ENCODE measurements around the gene IRF2BPL. TPM values are rescaled to one million over a fixed set of nuclear protein-coding genes. Genes with fewer than 3 reads are reported as not detected.
A peak's percentile ranks its signal among the peaks of the same experiment; 100 is the strongest.

The IRF2BPL gene
- total and polyA plus RNA-seq, 9 of the 15 experiments (the other 6 are each of a cell fraction or from before 2014, with no cell fraction given): 0.52 to 21.6 (median 2.5) TPM

DNA sequence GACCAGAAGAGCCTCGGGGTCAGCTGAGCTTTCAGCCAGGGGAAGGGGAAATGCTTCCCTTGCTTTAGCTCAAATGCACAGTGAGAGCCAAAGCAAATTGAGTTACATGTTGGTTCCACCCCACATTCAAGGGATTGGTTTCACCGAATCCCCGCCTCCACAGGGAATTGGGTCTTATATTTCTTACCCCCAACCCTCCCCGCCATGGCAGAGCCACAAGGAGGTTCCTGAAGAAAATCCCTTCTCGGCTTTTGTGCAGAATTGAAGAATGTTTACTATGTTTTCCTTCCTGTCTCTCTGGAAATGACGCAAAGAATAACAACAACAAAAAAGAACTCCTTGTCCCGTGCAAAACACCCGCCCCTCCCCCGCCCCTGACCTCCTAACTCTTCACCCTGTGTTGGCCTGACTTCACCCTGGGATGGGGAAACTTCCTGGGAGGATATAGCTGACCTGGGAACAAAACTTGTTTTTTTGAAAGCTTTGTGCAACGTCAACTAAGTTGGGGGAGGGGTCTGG lies 47.7 kb upstream of the IRF2BPL start:
- no peak overlapping the region for H3K9ac ChIP-seq (ENCODE audit: insufficient read depth in 1 of 2, low read depth in 2 of 2, low read length in 2 of 2)
- intact Hi-C loops (cut with micrococcal nuclease): no loop called here
- POLR2A ChIA-PET: interaction anchor here (2.0 kb wide), 1 partner anchor 10 kb away, joined by 8 read pairs; no protein-coding TSS in a partner anchor

More for the DNA sequence above, 47.7 kb upstream of the IRF2BPL start:
- WGBS (ENCODE audit: insufficient coverage, low coverage, missing lambda C conversion rate): 11% methylated on average over 8 of the region's 10 CpGs
- Histone ChIP-seq H3K4me1 (replicated peaks in 1 of 2; ENCODE audit: control insufficient read depth in 2 of 2, insufficient read depth in 2 of 2, low read length in 2 of 2) (no peaks in the 10 kb centered on the region; a peak in 2 of 5 replicates), H3K9me1 (ENCODE audit: control insufficient read depth, insufficient read depth, low read length) (no peaks in the 10 kb centered on the region), H3K27me3 (ENCODE audit: control insufficient read depth in 2 of 2, insufficient read depth in 2 of 2, low read length in 2 of 2) (no peaks in the 10 kb centered on the region; a peak in 2 of 5 replicates), H3K4me2 (ENCODE audit: insufficient read depth, low read length) (no peak overlapping the region), H3K4me3 (no peak overlapping the region), H4K20me1 (replicated peaks; ENCODE audit: control insufficient read depth, insufficient read depth, low read length) (no peaks in the 10 kb centered on the region), H3K79me2 (ENCODE audit: control insufficient read depth, insufficient read depth, low read length) (no peaks in the 10 kb centered on the region), H3K27ac (ENCODE audit: extremely low read depth, low read depth, low read length) (no peak overlapping the region), H3K9me3 (replicated peaks; ENCODE audit: control insufficient read depth, insufficient read depth, low read depth, low read length) (no peaks in the 10 kb centered on the region), H3K36me3 (ENCODE audit: control insufficient read depth, insufficient read depth, low read length) (no peaks in the 10 kb centered on the region), H2AFZ (ENCODE audit: low read depth, low read length) (no peak overlapping the region)
- DNase-seq (ENCODE audit: extremely low read depth in 1 of 4, low spot score in 3 of 4) (no peak), ATAC-seq (no peak), FAIRE-seq (no peak)
- CTCF ChIA-PET (ENCODE audit: low intra/inter-chr PET ratio): interaction anchor here (0.6 kb wide), 1 partner anchor 33 kb away, joined by 4 read pairs; no protein-coding TSS in a partner anchor
- BruUV-seq (replicated peaks): no TSS peak
- in situ Hi-C loops (cut with MboI): no loop called here
- TF ChIP-seq ZBTB33 (CRISPR knock-in tag; IDR thresholded peaks at IDR 0.05): no peak
- TF ChIP-seq, protein P1, sequence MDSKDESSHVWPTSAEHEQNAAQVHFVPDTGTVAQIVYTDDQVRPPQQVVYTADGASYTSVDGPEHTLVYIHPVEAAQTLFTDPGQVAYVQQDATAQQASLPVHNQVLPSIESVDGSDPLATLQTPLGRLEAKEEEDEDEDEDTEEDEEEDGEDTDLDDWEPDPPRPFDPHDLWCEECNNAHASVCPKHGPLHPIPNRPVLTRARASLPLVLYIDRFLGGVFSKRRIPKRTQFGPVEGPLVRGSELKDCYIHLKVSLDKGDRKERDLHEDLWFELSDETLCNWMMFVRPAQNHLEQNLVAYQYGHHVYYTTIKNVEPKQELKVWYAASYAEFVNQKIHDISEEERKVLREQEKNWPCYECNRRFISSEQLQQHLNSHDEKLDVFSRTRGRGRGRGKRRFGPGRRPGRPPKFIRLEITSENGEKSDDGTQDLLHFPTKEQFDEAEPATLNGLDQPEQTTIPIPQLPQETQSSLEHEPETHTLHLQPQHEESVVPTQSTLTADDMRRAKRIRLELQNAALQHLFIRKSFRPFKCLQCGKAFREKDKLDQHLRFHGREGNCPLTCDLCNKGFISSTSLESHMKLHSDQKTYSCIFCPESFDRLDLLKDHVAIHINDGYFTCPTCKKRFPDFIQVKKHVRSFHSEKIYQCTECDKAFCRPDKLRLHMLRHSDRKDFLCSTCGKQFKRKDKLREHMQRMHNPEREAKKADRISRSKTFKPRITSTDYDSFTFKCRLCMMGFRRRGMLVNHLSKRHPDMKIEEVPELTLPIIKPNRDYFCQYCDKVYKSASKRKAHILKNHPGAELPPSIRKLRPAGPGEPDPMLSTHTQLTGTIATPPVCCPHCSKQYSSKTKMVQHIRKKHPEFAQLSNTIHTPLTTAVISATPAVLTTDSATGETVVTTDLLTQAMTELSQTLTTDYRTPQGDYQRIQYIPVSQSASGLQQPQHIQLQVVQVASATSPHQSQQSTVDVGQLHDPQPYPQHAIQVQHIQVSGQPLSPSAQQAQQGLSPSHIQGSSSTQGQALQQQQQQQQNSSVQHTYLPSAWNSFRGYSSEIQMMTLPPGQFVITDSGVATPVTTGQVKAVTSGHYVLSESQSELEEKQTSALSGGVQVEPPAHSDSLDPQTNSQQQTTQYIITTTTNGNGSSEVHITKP (IDR thresholded peaks at IDR 0.05; ENCODE audit: partially characterized antibody): peak; percentile 64
- TF ChIP-seq NR2C2 (CRISPR knock-in tag; IDR thresholded peaks at IDR 0.05): no peak
- peak; percentile 35; the same call in 1 of the 2 replicates for TF ChIP-seq NR2C2 (tag; IDR thresholded peaks at IDR 0.05)
- no peak for TF ChIP-seq PCBP1 (IDR thresholded peaks at IDR 0.05; ENCODE audit: low read depth, low read length, poor library complexity, severe bottlenecking)
- no peak for TF ChIP-seq POLR3A (IDR thresholded peaks at IDR 0.05; ENCODE audit: borderline replicate concordance, extremely low read depth, insufficient read depth, insufficient read length)

Measured in K562 (cell line).